Peyer's patch (tissue), 4 donors: ENCODE results near the gene VPS4B. TPM values are rescaled to one million over a fixed set of nuclear protein-coding genes. Genes with fewer than 3 reads are reported as not detected.
A peak's percentile ranks its signal among the peaks of the same experiment; 100 is the strongest.
"Not testable (repeated sequence)": the region's sequence is repeated elsewhere in the genome, so short reads cannot be mapped to it uniquely, and the experiment has no call there.

Experiments
- DNase-seq, 3 donors: peaks; one replicate each; pipeline ENCODE4 v3.0.0-alpha.2; 2017 to 2019
- H3K27ac ChIP-seq, 4 donors: fragments of 200-600 bp; sonication (generic); one replicate each; pipeline ENCODE4 v1.5.1; 2016 to 2019
- H3K27me3 ChIP-seq, 2 donors: fragments of 200-600 bp; sonication (generic); one replicate each; pipeline ENCODE4 v1.5.1; 2019
- H3K36me3 ChIP-seq, 3 donors: fragments of 200-600 bp; sonication (generic); one replicate each; pipeline ENCODE4 v1.5.1; 2016 to 2019
- H3K4me1 ChIP-seq, 4 donors: fragments of 200-600 bp; sonication (generic); one replicate each; pipeline ENCODE4 v1.5.1; 2016 to 2019
- H3K4me3 ChIP-seq, 4 donors: fragments of 200-600 bp; sonication (generic); 1 replicate in 3 of 4; 2 replicates in 1 of 4; pipeline ENCODE4 v1.5.1; 2016 to 2019; ENCODE audit warnings: mild to moderate bottlenecking in 1 of 4
- H3K9me3 ChIP-seq, 4 donors: fragments of 200-600 bp; sonication (generic); one replicate each; pipeline ENCODE4 v1.5.1; 2016 to 2019; ENCODE audit warnings: mild to moderate bottlenecking in 1 of 4
- CTCF ChIP-seq, 6 experiments: fragments of 450-650 bp in 4 of 6; fragments of 200-600 bp in 2 of 6; sonication (generic) in 1 of 6; IDR thresholded peaks; one replicate each; pipeline ENCODE4 v1.5.1; 2017 to 2019; ENCODE audit warnings: antibody characterized with exemption in 6 of 6, mild to moderate bottlenecking in 3 of 6, moderate library complexity in 1 of 6
- POLR2A ChIP-seq, 2 donors: fragments of 450-650 bp; IDR thresholded peaks; one replicate each; pipeline ENCODE4 v1.5.1; 2017; ENCODE audit warnings: antibody characterized with exemption in 2 of 2, mild to moderate bottlenecking in 2 of 2, moderate library complexity in 2 of 2
- total RNA-seq, 4 donors: library from RNA; depleted of rRNA; stranded (reverse); fragments of >200 nt; gene quantifications; one replicate each; pipeline ENCODE4 v1.1.0, GENCODE V29; 2016

VPS4B gene
- total RNA-seq, 4 donors from 2014 or later, result 34.7 to 68.7 (median 47.0) TPM

DNA sequence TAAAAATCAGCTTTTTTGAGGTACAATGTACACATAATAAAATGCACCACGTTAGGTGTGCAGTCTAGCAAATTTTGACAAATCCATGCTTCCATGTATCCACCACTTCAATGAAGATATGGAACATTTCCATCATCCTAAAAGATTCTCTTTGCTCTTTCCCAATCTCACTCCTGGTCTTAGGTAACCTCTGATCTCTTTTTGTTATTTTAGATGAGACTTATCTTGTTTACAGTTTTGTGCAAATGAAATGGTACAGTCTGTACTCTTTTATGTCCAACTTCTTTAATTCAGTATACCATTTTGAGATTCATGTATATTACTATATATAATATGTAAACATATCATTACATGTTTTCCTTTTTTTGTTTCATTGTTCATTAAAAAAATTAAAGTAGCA, 38.1 kb upstream of the VPS4B start:
- H3K27ac ChIP-seq, result no peak overlapping the region
- no peak for DNase-seq
- no peak overlapping the region for H3K4me3 ChIP-seq
- no peaks in the 10 kb centered on the region for H3K9me3 ChIP-seq
- H3K4me1 ChIP-seq, result peaks cover 0 to under 1% (median 0%) of the 10 kb centered on the region in 4 donors
- no peaks in the 10 kb centered on the region for H3K36me3 ChIP-seq
- no peaks in the 10 kb centered on the region for H3K27me3 ChIP-seq
- TF ChIP-seq CTCF (IDR thresholded peaks at IDR 0.05), result no peak

DNA sequence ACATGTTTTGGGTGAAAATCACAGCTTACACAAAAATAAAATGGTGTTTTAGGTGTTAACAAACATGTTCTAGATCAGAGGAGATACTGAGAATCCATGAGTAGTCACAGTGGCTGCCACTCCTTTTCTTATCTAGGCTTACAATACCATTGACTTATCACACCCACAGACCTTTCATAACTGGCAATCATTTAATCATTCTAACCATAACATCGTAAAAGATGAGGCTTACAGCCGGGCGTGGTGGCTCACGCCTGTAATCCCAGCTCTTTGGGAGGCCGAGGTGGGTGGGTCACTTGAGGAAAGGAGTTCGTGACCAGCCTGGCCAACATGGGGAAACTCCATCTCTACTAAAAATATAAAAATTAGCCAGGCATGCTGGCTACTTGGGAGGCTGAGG, 35.7 kb upstream of the VPS4B start:
- TF ChIP-seq POLR2A (IDR thresholded peaks at IDR 0.05) (no peak), CTCF (IDR thresholded peaks at IDR 0.05) (no peak)
- H3K4me3 ChIP-seq, result no peak overlapping the region
- DNase-seq, result peak in 2 of 3 donors; percentile 71 to 82
- no peaks in the 10 kb centered on the region for H3K9me3 ChIP-seq
- H3K27ac ChIP-seq, result no peak overlapping the region
- no peaks in the 10 kb centered on the region for H3K27me3 ChIP-seq
- no peaks in the 10 kb centered on the region for H3K36me3 ChIP-seq
- peaks cover 0 to 9% (median 0%) of the 10 kb centered on the region in 4 donors for H3K4me1 ChIP-seq

GRCh38 chr18:63454497-63454896, 32.2 kb upstream of the VPS4B start:
- Histone ChIP-seq H3K9me3 (no peaks in the 10 kb centered on the region), H3K27me3 (no peaks in the 10 kb centered on the region), H3K27ac (no peak overlapping the region), H3K4me3 (no peak overlapping the region), H3K4me1 (peaks cover 0 to 29% (median 0%) of the 10 kb centered on the region in 4 donors), H3K36me3 (no peaks in the 10 kb centered on the region)
- TF ChIP-seq POLR2A (IDR thresholded peaks at IDR 0.05) (no peak), CTCF (IDR thresholded peaks at IDR 0.05) (no peak)
- DNase-seq, result peak in 1 of 3 donors; percentile 71

- peak overlapping the region in 2 of 4 donors; percentile 69 for H3K27ac ChIP-seq
- DNase-seq, H3K4me3 ChIP-seq, H3K9me3 ChIP-seq, H3K27me3 ChIP-seq, H3K36me3 ChIP-seq: not testable (repeated sequence)
- H3K4me1 ChIP-seq, result peaks cover 0 to 29% (median 0%) of the 10 kb centered on the region in 4 donors
These were observed 30.5 kb upstream of the VPS4B start for GRCh38 chr18:63452751-63453150.

DNA sequence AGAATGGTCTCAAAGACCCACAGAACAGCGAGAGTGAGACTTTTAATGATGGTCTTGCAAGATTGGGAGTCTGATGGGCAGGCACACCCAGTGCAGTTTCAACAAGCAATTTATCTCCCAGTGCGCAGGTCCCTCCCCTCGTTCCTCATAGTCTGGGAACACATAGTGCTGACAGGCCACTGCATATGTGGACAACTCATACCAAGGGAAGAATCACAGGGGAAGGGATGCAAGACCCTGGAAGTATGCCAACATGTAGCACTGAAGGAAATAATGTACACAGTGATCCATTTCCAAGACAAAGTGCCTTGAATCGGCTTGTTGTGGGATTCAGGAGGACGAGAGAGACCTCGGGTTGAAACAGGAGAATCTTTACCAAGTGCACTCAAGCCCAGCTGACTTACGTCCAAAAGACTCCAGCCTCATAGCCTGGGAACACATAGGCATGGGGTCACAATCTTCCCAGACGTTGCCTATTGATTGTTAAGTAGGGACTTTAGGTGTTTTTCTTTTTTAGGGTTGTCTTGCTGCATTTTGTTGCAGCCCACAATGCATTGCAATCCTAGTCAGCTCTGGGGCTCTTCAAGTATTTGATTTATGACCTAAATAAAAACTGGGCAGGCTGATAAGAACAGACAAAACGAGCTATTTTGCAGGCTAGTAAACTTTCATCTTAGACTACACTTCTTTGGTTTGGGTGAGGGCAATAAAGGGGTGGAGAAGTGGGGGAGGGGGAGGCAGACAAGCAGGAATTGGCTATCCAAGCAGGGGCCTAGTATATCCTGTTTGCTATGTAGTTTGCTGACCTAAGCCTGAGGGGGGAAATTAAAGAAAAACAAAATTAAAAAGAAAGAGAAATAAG, 29.8 kb upstream of the VPS4B start:
- no peak for TF ChIP-seq CTCF (IDR thresholded peaks at IDR 0.05)
- no peak for TF ChIP-seq POLR2A (IDR thresholded peaks at IDR 0.05)
- H3K9me3 ChIP-seq, result no peaks in the 10 kb centered on the region
- no peaks in the 10 kb centered on the region for H3K27me3 ChIP-seq
- DNase-seq, result peak in 2 of 3 donors; percentile 66 to 78
- peak overlapping the region in 3 of 4 donors; percentile 25 to 69 (median 69) for H3K27ac ChIP-seq
- H3K36me3 ChIP-seq, result no peaks in the 10 kb centered on the region
- H3K4me1 ChIP-seq, result peaks cover 0 to 33% (median 0%) of the 10 kb centered on the region in 4 donors
- H3K4me3 ChIP-seq, result no peak overlapping the region

DNA sequence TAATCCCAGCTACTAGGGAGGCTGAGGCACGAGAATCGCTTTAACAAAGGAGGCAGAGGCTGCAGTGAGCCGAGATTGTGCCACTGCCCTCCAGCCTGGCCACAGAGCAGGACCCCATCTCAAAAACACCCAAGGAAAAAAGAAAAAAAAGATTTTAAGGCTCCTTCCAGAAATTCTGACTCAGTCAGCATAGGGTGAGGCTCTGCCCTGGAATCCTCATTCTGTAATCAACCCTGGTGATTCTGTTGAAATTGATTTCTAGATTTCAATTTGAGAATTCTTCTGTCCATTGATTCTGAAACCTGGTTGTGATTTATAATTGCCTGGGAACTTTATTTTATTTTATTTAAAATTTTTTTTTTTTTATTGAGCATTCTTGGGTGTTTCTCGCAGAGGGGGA, 27.1 kb upstream of the VPS4B start:
- TF ChIP-seq POLR2A (IDR thresholded peaks at IDR 0.05) (no peak), CTCF (IDR thresholded peaks at IDR 0.05) (no peak)
- no peak overlapping the region for H3K4me3 ChIP-seq
- H3K27me3 ChIP-seq, result no peaks in the 10 kb centered on the region
- H3K4me1 ChIP-seq, result peaks cover 0 to 33% (median 0%) of the 10 kb centered on the region in 4 donors
- H3K36me3 ChIP-seq, result no peaks in the 10 kb centered on the region
- H3K27ac ChIP-seq, result no peak overlapping the region
- DNase-seq, result no peak
- H3K9me3 ChIP-seq, result no peaks in the 10 kb centered on the region
